HTR-8/SVneo (cell line): ENCODE results near the gene ACTL9.
"Not testable (repeated sequence)": the region's sequence is repeated elsewhere in the genome, so short reads cannot be mapped to it uniquely, and the experiment has no call there.

Experiments used
- DNase-seq: peaks from one replicate; pipeline ENCODE4 v3.0.0; 2011; ENCODE audit warnings: low spot score, mixed read lengths; ENCODE audit not compliant: insufficient read length
- FAIRE-seq: peaks from 2 replicates; lab custom pipeline; 2011; peaks lifted over from hg19 to GRCh38; lab: Jason Lieb, UNC

The ACTL9 gene

GRCh38 chr19:8698433-8699063 is at the start of gene ACTL9:
ACTL9 (minus strand) TSS chr19:8698795; CDS start chr19:8698701, 94 bp downstream.
- no peak for FAIRE-seq

GRCh38 chr19:8739291-8740065 is 40.9 kb upstream of the ACTL9 start:
- not testable (repeated sequence) for FAIRE-seq, DNase-seq

More at GRCh38 chr19:8698433-8699063, at the start of gene ACTL9:
- no peak for DNase-seq

- FAIRE-seq, result no peak
- no peak for DNase-seq
Measured at GRCh38 chr19:8738377-8738776, 39.8 kb upstream of the ACTL9 start.

- FAIRE-seq, result no peak
Measured at GRCh38 chr19:8731428-8732169, 33.0 kb upstream of the ACTL9 start.

GRCh38 chr19:8724276-8724675 is 25.7 kb upstream of the ACTL9 start:
- FAIRE-seq (no peak), DNase-seq (no peak)

More at GRCh38 chr19:8731428-8732169, 33.0 kb upstream of the ACTL9 start:
- DNase-seq, result no peak

- DNase-seq (no peak), FAIRE-seq (no peak)
Measured at GRCh38 chr19:8722032-8722431, 23.4 kb upstream of the ACTL9 start.

- no peak for FAIRE-seq
- no peak for DNase-seq
Measured at GRCh38 chr19:8721334-8721733, 22.7 kb upstream of the ACTL9 start, which contains the start of gene OR2Z1. OR2Z1 (plus strand) TSS chr19:8721634; CDS start chr19:8731029, 9,395 bp downstream.

GRCh38 chr19:8710337-8710736 is 11.7 kb upstream of the ACTL9 start:
- not testable (repeated sequence) for DNase-seq, FAIRE-seq

GRCh38 chr19:8705742-8706141 is 7.1 kb upstream of the ACTL9 start:
- DNase-seq (no peak), FAIRE-seq (no peak)

- DNase-seq, FAIRE-seq: not testable (repeated sequence)
Measured at GRCh38 chr19:8705304-8705703, 6.7 kb upstream of the ACTL9 start.

- FAIRE-seq (no peak), DNase-seq (no peak)
Measured at GRCh38 chr19:8703223-8703622, 4.6 kb upstream of the ACTL9 start.

GRCh38 chr19:8702350-8702749 is 3.8 kb upstream of the ACTL9 start:
- FAIRE-seq (no peak), DNase-seq (no peak)

GRCh38 chr19:8700956-8701355 is 2.4 kb upstream of the ACTL9 start:
- FAIRE-seq, result no peak
- no peak for DNase-seq

- DNase-seq (no peak), FAIRE-seq (no peak)
Measured at GRCh38 chr19:8699908-8700307, 1.3 kb upstream of the ACTL9 start.

- no peak for FAIRE-seq
- DNase-seq, result no peak
Measured at GRCh38 chr19:8697671-8698432, 743 bp downstream of the ACTL9 start.

- FAIRE-seq (no peak), DNase-seq (no peak)
Measured at GRCh38 chr19:8696993-8697392, 1.6 kb downstream of the ACTL9 start.

GRCh38 chr19:8695911-8696310 is 2.7 kb downstream of the ACTL9 start:
- FAIRE-seq (no peak), DNase-seq (no peak)

- FAIRE-seq (no peak), DNase-seq (no peak)
Measured at GRCh38 chr19:8695501-8695900, 3.1 kb downstream of the ACTL9 start.

GRCh38 chr19:8690753-8691539 is 7.6 kb downstream of the ACTL9 start:
- DNase-seq, result no peak
- FAIRE-seq, result no peak
